HS-5 (cell line): ENCODE data around the gene SLC35F3.
A peak's percentile ranks its signal among the peaks of the same experiment; 100 is the strongest.

ENCODE experiments used
- DNase-seq: peaks from one replicate; pipeline ENCODE4 v3.0.0-alpha.2; 2012; ENCODE audit warnings: low read depth

SLC35F3 gene

GRCh38 chr1:233972951-233973635 lies 68.6 kb downstream of the SLC35F3 start:
- DNase-seq: no peak

GRCh38 chr1:233975486-233975885 lies 71.0 kb downstream of the SLC35F3 start:
- no peak for DNase-seq

- DNase-seq: no peak
These were observed 76.7 kb downstream of the SLC35F3 start for GRCh38 chr1:233981042-233981675.

- DNase-seq: no peak
These were observed 78.5 kb downstream of the SLC35F3 start for GRCh38 chr1:233982827-233983518.

GRCh38 chr1:233983811-233984210 lies 79.3 kb downstream of the SLC35F3 start:
- DNase-seq: no peak

- DNase-seq: no peak
These were observed 84.7 kb downstream of the SLC35F3 start for GRCh38 chr1:233988963-233989696.

- DNase-seq: no peak
These were observed 86.0 kb downstream of the SLC35F3 start for GRCh38 chr1:233990486-233990885.

GRCh38 chr1:233993651-233994050 lies 89.2 kb downstream of the SLC35F3 start:
- DNase-seq: peak; percentile 4

- no peak for DNase-seq
These were observed 89.6 kb downstream of the SLC35F3 start for GRCh38 chr1:233994112-233994511.

- DNase-seq: no peak
These were observed 94.0 kb downstream of the SLC35F3 start for GRCh38 chr1:233998456-233998855.

GRCh38 chr1:233998891-233999290 lies 94.4 kb downstream of the SLC35F3 start:
- no peak for DNase-seq

- DNase-seq: no peak
These were observed 96.1 kb downstream of the SLC35F3 start for GRCh38 chr1:234000557-234001041.

GRCh38 chr1:234001817-234002216 lies 97.3 kb downstream of the SLC35F3 start:
- DNase-seq: no peak

- DNase-seq: no peak
These were observed 100.1 kb downstream of the SLC35F3 start for GRCh38 chr1:234004591-234004990.

- DNase-seq: no peak
These were observed 103.2 kb downstream of the SLC35F3 start for GRCh38 chr1:234007684-234008083.

- no peak for DNase-seq
These were observed 104.1 kb downstream of the SLC35F3 start for GRCh38 chr1:234008591-234008990.

GRCh38 chr1:234009668-234010067 lies 105.2 kb downstream of the SLC35F3 start:
- DNase-seq: no peak

- no peak for DNase-seq
These were observed 109.7 kb downstream of the SLC35F3 start for GRCh38 chr1:234014208-234014607.

- DNase-seq: no peak
These were observed 114.3 kb downstream of the SLC35F3 start for GRCh38 chr1:234018816-234019215.

- no peak for DNase-seq
These were observed 114.9 kb downstream of the SLC35F3 start for GRCh38 chr1:234019387-234019786.

GRCh38 chr1:234022302-234022701 lies 117.8 kb downstream of the SLC35F3 start:
- DNase-seq: no peak

GRCh38 chr1:234039603-234040002 lies 135.1 kb downstream of the SLC35F3 start:
- no peak for DNase-seq
